Measurements from ENCODE around the gene TRABD2B.

DNA sequence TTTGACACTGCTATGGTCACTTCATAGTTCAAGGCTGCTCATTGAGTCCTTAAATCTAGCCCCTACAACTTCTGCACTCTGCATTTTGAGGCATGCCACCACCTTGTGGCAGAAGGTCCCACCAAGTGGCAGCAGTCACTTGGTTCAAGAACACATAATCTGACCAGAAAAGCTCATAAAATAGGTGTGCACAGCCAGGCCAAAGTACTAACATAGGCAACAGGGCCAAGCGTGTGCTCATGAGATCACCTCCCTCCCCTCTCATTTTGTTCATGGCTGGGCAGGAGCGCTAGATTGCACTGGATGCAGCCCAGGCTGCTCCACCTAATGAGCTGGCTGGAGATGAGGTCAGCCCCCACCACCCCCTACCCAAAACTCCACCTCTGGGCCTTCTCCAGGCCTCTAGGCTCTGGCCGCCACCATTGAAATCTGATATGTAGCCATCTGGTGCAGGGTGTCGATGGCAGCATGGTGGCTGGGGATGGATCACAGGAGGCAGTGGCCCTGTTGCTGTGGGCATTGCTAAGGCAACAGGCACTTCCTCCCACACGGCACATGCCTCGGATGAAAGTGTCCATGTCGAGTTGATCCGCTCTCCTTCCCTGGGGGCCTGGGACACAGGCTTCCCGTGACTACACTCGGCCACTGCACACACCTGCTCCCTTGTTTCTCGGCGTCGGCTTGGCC is 193.2 kb downstream of the TRABD2B start:
- TF ChIP-seq, protein P1, sequence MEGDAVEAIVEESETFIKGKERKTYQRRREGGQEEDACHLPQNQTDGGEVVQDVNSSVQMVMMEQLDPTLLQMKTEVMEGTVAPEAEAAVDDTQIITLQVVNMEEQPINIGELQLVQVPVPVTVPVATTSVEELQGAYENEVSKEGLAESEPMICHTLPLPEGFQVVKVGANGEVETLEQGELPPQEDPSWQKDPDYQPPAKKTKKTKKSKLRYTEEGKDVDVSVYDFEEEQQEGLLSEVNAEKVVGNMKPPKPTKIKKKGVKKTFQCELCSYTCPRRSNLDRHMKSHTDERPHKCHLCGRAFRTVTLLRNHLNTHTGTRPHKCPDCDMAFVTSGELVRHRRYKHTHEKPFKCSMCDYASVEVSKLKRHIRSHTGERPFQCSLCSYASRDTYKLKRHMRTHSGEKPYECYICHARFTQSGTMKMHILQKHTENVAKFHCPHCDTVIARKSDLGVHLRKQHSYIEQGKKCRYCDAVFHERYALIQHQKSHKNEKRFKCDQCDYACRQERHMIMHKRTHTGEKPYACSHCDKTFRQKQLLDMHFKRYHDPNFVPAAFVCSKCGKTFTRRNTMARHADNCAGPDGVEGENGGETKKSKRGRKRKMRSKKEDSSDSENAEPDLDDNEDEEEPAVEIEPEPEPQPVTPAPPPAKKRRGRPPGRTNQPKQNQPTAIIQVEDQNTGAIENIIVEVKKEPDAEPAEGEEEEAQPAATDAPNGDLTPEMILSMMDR (IDR thresholded peaks at IDR 0.05; ENCODE audit: poor library complexity) = no peak
- TF ChIP-seq EZH2 (IDR thresholded peaks at IDR 0.05; ENCODE audit: borderline replicate concordance) (no peak), EZH2phosphoT487 (IDR thresholded peaks at IDR 0.05; ENCODE audit: low read depth, severe bottlenecking, unreplicated experiment) (no peak)

Measured in hepatocyte (in vitro differentiated cells).